Spleen (tissue), 7 donors: ENCODE measurements around the gene TTC36.

Source experiments
- POLR2A ChIP-seq, 3 donors: fragments of 450-650 bp; IDR thresholded peaks; one replicate each; pipeline ENCODE4 v1.5.1; 2017; ENCODE audit warnings: antibody characterized with exemption in 3 of 3, mild to moderate bottlenecking in 1 of 3
- POLR2AphosphoS5 ChIP-seq, 3 donors: sonication (generic); formaldehyde crosslinking; IDR thresholded peaks; one replicate each; pipeline ENCODE4 v1.5.1; 2017; ENCODE audit warnings: antibody characterized with exemption in 3 of 3
- TF ChIP-seq, protein P1 (sequence below), 11 experiments: fragments of 200-600 bp in 7 of 11; fragments of 450-650 bp in 4 of 11; sonication (generic) in 4 of 11; IDR thresholded peaks in 8 of 11; conservative IDR thresholded peaks in 3 of 11; 1 replicate in 7 of 11; 2 replicates in 4 of 11; pipeline versions ENCODE4 v1.4.0 to v1.8.0; 2016 to 2021; ENCODE audit warnings: antibody characterized with exemption in 11 of 11, inconsistent platforms in 4 of 11, mild to moderate bottlenecking in 1 of 11
- donor health status: DM: no; HTN: no; CAD: no; lungs with moderate emphysema.
- donor health status: DM: no; HTN: no; CAD: no.
- donor health status: DM: no; HTN: no; CAD: no.

DNA sequence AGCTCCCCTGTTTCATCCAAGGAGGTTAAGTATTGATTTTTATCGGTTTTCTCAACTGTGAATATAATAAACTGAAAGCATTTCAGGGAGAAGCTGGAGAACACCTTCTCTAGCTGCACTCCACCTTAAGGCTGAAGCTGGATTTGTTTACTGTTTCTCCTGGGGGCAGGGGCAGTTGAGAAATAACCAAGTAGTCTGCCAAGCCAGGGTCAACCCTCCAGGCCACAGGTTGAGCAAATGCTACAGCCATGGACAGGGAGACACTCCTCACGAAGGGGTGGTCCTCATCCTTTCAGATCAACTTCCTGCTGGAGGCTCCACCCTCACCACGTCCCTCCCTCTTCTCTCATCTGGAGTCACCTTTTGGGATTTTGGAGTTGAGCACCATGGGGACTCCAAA lies at the start of gene TTC36:
- TF ChIP-seq POLR2AphosphoS5 (IDR thresholded peaks at IDR 0.05): no peak
- TF ChIP-seq, protein P1, sequence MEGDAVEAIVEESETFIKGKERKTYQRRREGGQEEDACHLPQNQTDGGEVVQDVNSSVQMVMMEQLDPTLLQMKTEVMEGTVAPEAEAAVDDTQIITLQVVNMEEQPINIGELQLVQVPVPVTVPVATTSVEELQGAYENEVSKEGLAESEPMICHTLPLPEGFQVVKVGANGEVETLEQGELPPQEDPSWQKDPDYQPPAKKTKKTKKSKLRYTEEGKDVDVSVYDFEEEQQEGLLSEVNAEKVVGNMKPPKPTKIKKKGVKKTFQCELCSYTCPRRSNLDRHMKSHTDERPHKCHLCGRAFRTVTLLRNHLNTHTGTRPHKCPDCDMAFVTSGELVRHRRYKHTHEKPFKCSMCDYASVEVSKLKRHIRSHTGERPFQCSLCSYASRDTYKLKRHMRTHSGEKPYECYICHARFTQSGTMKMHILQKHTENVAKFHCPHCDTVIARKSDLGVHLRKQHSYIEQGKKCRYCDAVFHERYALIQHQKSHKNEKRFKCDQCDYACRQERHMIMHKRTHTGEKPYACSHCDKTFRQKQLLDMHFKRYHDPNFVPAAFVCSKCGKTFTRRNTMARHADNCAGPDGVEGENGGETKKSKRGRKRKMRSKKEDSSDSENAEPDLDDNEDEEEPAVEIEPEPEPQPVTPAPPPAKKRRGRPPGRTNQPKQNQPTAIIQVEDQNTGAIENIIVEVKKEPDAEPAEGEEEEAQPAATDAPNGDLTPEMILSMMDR (IDR thresholded peaks at IDR 0.05 in 8 of 11, conservative IDR thresholded peaks at IDR 0.05 in 3 of 11): no peak
- TF ChIP-seq POLR2A (IDR thresholded peaks at IDR 0.05): no peak
